GM12873 (cell line): Measurements from ENCODE around the gene CRYBG2.

Source experiments
- TF ChIP-seq, protein P1 (sequence below): IDR thresholded peaks from 2 replicates; pipeline ENCODE4 v1.5.1; 2012; ENCODE audit warnings: low read depth, mild to moderate bottlenecking, moderate library complexity, low read length, control low read depth; ENCODE audit not compliant: insufficient read depth; ENCODE audit errors: missing control alignments

The CRYBG2 gene, protein sequence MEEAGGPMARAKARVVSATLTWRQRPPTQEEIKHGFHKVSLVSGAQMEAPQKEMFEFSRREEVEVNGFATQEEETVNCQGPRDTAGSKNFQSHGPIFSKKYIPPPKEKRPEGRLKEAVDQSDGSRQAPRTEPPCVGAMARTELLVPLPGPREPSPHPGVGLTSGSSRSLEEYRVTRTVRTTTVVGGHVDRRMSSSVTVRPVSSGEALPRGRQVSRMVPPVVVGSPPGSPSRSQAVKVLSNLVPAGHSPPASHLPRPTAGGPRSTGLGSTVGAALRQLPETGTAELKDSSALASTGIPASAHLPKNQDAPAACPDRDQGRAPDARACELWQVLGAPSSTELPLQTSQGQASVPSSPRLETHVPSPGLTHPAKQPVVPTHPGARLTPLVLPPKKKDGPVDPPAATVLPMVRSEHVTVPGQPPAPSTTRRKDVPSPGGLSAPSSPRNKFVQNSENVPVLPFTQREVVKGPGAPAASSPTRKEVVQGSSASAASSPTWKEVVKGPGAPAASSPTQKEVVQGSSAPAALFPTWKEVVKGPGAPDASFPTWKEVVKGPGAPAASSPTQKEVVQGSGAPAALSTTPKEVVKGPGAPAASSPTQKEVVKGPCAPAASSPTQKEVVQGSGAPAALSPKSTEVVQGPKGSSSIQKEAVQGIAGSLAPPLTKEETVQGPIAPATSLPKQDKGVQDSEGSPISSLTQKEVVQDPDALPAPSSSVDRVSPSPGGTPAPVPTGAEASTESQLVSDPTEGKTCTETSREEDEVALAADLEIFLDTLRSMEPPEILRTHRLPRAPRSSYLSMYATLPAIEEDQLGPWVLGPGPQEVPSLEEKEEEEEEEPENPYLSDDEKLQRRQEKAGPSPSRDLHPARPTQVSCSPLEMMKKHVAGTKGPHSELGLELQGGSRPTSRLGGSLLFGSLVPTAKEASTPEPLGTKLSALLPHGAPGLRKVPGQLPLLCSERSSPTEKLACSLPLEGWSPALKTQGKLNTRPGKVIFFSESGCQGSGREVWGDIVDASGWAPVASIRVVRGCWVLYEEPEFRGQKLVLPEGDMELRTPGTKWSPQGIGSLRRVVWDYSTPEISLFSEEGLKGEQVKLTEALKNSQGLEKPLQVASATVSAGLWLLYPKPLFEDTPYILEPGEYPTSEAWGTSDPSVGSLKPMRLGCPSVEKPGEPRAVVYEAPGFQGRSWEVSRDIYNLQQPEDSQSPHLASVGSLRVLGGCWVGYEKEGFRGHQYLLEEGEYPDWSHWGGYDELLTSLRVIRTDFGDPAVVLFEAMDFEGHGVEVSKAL (N-terminal part only)

DNA sequence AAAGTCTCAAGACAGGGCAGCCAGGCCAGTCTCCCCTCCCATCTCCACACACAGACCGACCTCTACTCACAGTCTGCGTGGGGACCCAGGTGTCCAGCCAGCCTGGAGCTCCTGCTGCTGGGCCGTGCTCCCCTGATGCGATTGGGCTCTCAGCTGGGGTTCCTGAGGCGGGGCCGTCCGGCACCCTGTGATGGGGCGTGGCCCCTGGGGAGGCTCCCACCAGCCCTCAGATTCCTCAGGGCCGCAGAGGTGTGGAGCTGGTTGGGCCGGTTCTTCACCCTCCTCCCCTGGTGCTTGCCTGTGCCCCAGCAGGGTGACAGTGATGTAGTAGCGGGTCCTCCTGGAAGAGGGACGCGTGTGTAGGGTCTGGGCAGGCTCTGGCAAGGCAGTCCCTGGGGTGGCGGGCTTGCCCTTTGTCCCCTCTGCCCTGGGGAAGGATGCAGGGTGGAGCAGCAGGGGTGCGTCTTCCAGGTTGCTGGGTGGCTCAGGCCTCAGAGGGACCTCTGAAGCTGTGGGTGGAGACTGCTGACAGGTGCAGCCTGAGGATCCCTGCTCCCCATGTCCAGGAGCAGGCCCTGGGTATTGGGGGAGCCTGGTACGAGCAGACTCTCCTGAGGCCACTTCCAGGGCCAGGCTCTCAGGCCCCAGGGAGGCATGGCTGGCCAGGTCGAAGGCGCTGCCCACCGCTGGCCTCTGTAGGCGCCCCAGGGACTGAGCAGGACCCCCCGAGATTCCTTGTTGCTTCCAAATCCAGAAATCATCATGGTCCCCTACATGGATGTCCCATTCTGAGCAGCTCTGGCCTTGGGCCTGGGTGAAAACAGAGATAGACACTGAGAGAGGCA, at the start of gene CRYBG2:
Gene CRYBG2 (minus strand): TSS at position 155 of the 845 bp plus-strand sequence. CDS start 7,473 bp downstream, outside the sequence.
- TF ChIP-seq, protein P1, sequence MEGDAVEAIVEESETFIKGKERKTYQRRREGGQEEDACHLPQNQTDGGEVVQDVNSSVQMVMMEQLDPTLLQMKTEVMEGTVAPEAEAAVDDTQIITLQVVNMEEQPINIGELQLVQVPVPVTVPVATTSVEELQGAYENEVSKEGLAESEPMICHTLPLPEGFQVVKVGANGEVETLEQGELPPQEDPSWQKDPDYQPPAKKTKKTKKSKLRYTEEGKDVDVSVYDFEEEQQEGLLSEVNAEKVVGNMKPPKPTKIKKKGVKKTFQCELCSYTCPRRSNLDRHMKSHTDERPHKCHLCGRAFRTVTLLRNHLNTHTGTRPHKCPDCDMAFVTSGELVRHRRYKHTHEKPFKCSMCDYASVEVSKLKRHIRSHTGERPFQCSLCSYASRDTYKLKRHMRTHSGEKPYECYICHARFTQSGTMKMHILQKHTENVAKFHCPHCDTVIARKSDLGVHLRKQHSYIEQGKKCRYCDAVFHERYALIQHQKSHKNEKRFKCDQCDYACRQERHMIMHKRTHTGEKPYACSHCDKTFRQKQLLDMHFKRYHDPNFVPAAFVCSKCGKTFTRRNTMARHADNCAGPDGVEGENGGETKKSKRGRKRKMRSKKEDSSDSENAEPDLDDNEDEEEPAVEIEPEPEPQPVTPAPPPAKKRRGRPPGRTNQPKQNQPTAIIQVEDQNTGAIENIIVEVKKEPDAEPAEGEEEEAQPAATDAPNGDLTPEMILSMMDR, result no peak

DNA sequence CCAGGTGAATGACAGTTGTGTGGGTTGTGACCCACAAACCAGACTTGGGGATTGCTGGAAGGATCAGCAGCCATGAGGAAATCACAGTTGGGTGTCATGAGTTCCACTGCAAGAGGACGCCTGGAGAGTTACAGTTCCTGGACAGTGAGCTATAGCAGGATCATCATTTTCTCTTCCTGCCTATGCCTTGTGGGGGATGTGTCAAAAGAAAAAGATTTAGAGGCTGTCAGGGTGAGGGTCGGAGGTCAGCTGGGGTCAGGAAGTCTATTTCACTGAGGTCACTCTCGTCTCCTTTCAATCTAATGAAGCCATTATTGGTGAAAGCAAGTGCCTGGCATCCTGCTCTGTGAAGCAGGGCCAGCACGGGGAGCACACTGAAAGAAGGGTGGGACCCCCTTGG, 49.7 kb upstream of the CRYBG2 start:
- TF ChIP-seq, protein P1, result no peak

DNA sequence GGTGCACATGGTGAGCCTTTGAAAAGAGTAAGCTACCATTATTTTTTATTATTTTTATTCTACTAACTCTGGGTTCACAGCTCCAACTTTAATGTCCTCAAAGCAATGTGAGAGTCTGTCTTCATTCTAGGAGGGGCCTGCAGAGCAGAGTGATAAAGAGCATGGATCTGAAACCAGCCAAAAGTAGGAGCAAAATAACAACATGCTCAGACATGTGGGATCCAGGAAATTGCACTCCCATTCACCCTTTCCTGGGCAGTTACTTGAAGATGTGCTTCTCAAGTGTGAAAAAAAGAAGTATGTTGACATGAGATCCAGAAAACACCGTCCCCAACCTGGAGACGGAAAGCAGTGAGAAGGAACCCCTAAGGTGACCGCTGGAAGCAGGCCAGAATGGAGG, 48.0 kb upstream of the CRYBG2 start:
- TF ChIP-seq, protein P1, result no peak

DNA sequence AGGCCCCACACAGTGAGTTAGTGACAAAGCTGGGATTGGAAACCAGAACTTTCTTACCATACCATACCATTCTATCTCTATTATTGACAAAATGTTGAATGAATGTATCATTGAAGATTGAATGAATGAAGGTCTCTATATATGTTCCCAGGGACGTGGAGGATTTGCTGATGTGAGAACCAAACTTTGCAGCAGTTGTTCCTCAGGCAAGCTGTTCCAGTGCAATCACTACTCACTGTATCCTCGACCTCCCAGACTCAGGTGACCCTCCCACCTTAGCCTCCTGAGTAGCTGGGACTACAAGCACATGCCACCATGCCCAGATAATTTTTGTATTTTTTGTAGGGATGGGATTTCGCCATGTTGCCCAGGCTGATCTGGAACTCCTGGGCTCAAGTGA, 45.1 kb upstream of the CRYBG2 start:
- TF ChIP-seq, protein P1, result no peak

DNA sequence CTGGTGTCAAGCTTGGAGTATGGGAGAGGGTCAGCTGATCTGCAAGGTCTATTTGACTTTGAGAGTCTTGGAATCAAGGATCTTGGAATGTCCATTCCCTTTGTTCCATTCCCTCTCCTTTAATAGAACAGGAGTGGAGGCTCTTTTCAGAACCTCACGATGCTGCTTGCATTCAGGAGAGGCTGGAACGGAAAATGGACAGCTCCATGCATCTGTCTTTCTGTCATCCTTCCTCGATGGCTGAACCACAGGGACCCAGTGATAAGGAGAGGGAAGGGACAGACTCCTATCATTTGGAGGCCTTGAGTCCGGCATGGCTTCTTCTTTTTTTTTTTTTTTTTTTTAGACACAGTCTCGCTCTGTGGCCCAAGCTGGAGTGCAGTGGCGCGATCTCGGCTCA, 41.8 kb upstream of the CRYBG2 start:
- TF ChIP-seq, protein P1, result no peak

DNA sequence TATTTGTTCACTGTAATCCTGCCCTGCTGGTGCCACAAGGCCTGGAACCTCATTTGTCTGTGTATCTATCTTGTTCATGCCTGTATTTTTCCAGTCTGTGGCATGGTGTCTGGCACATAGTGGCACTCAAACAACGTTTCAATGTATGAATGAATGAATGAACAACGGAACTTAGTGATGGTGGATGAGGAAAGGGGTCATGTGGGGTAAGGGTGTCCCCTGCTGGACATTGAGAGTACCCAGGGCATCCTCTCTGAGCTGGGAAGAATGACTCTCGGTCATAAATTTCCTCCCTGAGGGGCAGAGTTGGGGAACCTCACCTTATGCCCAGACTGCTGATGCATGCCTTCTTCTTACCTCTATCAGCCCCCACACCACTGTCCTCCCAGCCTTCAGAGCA, 37.5 kb upstream of the CRYBG2 start:
- TF ChIP-seq, protein P1, result peak; percentile 83
